ENCODE measurements around the gene SPATA33.

SPATA33 gene

DNA sequence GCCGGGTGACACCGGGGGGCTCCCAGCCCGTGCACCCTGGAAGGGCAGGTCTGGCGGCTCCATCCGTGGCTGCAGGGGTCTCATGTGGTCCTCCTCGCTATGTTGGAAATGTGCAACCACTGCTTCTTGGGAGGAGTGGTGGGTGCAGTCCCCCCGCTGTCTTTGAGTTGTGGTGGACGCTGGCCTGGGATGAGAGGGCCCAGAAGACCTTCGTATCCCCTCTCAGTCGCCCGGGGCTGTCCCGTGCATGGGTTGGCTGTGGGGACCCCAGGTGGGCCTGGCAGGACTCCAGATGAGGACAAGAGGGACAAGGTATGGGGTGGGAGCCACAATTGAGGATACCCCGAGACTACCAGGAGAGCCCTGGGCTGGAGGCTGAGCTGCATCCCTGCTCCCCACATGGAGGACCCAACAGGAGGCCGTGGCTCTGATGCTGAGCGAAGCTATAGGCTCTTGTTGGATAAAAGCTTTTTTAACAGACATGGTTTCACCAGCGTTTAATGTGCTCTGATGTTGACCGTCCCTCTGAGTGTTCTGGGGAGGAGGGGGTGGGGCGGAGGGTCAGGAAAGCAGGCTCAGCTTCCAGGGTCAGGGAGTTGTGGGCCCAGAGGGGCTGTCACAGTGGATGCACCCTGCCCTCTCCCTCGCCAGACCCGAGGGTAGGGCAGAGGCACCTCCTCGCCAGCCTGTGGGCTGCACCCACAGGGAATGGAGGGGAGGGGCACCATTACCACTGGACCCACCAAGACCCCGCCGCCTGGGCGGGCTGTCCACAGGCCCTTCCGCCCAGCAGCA is 38.4 kb downstream of the SPATA33 start:
- TF ChIP-seq, protein P1, sequence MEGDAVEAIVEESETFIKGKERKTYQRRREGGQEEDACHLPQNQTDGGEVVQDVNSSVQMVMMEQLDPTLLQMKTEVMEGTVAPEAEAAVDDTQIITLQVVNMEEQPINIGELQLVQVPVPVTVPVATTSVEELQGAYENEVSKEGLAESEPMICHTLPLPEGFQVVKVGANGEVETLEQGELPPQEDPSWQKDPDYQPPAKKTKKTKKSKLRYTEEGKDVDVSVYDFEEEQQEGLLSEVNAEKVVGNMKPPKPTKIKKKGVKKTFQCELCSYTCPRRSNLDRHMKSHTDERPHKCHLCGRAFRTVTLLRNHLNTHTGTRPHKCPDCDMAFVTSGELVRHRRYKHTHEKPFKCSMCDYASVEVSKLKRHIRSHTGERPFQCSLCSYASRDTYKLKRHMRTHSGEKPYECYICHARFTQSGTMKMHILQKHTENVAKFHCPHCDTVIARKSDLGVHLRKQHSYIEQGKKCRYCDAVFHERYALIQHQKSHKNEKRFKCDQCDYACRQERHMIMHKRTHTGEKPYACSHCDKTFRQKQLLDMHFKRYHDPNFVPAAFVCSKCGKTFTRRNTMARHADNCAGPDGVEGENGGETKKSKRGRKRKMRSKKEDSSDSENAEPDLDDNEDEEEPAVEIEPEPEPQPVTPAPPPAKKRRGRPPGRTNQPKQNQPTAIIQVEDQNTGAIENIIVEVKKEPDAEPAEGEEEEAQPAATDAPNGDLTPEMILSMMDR (IDR thresholded peaks at IDR 0.05; ENCODE audit: borderline replicate concordance, extremely low read depth, low read length, poor library complexity, severe bottlenecking), result no peak
- TF ChIP-seq EZH2 (IDR thresholded peaks at IDR 0.05; ENCODE audit: borderline replicate concordance, low read depth, low read length, severe bottlenecking), result no peak
- no peak for ATAC-seq (ENCODE audit: insufficient read depth, low read depth)
- Histone ChIP-seq H3K4me2 (ENCODE audit: insufficient read depth, low read length) (no peak overlapping the region), H3K36me3 (ENCODE audit: insufficient read depth, low read length) (peaks cover 51% of the 10 kb centered on the region), H4K20me1 (ENCODE audit: insufficient read depth, low read length) (peaks cover 23% of the 10 kb centered on the region), H3K9ac (ENCODE audit: low read depth, low read length) (no peak overlapping the region), H3K9me3 (ENCODE audit: insufficient read depth, low read length, severe bottlenecking) (no peaks in the 10 kb centered on the region), H3K4me1 (ENCODE audit: insufficient read depth, low read length) (peaks cover 12% of the 10 kb centered on the region), H3K79me2 (ENCODE audit: insufficient read depth, low read length) (peaks cover 6% of the 10 kb centered on the region), H3K4me3 (ENCODE audit: low read depth in 1 of 2, low read length in 2 of 2) (no peak overlapping the region), H3K27me3 (ENCODE audit: insufficient read depth, low read length, poor library complexity) (no peaks in the 10 kb centered on the region), H2AFZ (ENCODE audit: low read depth, low read length) (no peak overlapping the region), H3K27ac (ENCODE audit: low read length) (no peak overlapping the region)
- DNase-seq, result no peak

DNA sequence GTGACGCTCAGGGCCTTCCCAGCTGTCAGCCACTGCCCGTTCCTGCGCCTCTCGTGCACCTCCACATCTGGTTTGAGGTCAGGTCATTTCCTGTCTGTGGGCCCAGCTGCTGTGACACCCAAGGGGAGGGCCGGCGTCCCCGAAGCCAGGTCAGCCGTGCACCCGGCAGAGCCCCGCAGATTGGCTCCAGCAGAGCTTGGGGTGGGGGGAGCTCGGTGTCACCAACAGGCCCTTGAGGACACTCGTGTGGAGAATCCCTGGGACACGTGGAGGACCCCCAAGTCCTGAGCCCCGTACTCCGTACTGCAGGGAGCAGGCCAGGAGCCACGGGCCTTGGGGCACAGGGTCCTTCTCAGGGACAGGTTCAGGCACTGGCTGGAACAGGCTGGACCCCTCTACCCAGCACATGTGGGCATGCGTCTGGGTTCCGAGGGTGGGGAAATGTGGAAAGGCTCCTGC is 39.1 kb downstream of the SPATA33 start:
- Histone ChIP-seq H3K36me3 (ENCODE audit: insufficient read depth, low read length) (peaks cover 45% of the 10 kb centered on the region), H3K9ac (ENCODE audit: low read depth, low read length) (no peak overlapping the region), H3K79me2 (ENCODE audit: insufficient read depth, low read length) (peaks cover 8% of the 10 kb centered on the region), H2AFZ (ENCODE audit: low read depth, low read length) (no peak overlapping the region), H3K4me3 (ENCODE audit: low read depth in 1 of 2, low read length in 2 of 2) (no peak overlapping the region), H3K4me1 (ENCODE audit: insufficient read depth, low read length) (peaks cover 14% of the 10 kb centered on the region), H3K9me3 (ENCODE audit: insufficient read depth, low read length, severe bottlenecking) (no peaks in the 10 kb centered on the region), H3K27me3 (ENCODE audit: insufficient read depth, low read length, poor library complexity) (no peaks in the 10 kb centered on the region), H3K27ac (ENCODE audit: low read length) (no peak overlapping the region), H3K4me2 (ENCODE audit: insufficient read depth, low read length) (no peak overlapping the region), H4K20me1 (ENCODE audit: insufficient read depth, low read length) (peaks cover 23% of the 10 kb centered on the region)
- no peak for TF ChIP-seq EZH2 (IDR thresholded peaks at IDR 0.05; ENCODE audit: borderline replicate concordance, low read depth, low read length, severe bottlenecking)
- TF ChIP-seq, protein P1 (IDR thresholded peaks at IDR 0.05; ENCODE audit: borderline replicate concordance, extremely low read depth, low read length, poor library complexity, severe bottlenecking), result no peak
- ATAC-seq (ENCODE audit: insufficient read depth, low read depth) (no peak), DNase-seq (no peak)

DNA sequence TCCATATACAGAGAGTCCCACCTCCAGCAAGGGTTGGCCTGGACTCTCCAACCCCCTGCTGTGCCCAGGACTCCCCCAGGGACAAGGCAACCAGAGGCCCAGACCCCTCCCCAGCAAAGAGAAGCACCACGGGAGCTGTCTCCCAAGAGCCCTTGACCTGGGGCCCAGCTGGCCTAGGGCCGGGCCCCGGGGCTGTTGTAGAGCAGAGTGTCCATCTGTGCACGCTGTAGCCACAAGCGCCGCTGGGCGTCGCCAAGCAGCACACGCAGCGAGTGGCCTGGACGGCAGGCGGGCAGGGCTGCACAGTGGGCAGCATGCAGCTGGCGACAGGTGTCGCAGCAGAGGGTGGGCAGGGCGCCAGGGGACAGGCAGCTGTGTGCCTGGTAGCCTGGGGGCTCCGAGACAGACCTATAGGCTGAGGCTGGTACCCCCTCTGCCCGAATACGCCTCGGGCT is 39.6 kb downstream of the SPATA33 start:
- H3K36me3 ChIP-seq (ENCODE audit: insufficient read depth, low read length), result peaks cover 41% of the 10 kb centered on the region

More for the DNA sequence above, 39.6 kb downstream of the SPATA33 start:
- Histone ChIP-seq H3K4me1 (ENCODE audit: insufficient read depth, low read length) (peaks cover 19% of the 10 kb centered on the region), H3K27me3 (ENCODE audit: insufficient read depth, low read length, poor library complexity) (no peaks in the 10 kb centered on the region), H4K20me1 (ENCODE audit: insufficient read depth, low read length) (peaks cover 23% of the 10 kb centered on the region), H3K79me2 (ENCODE audit: insufficient read depth, low read length) (peaks cover 8% of the 10 kb centered on the region), H3K27ac (ENCODE audit: low read length) (no peak overlapping the region), H3K9ac (ENCODE audit: low read depth, low read length) (no peak overlapping the region), H3K9me3 (ENCODE audit: insufficient read depth, low read length, severe bottlenecking) (no peaks in the 10 kb centered on the region), H2AFZ (ENCODE audit: low read depth, low read length) (no peak overlapping the region), H3K4me3 (ENCODE audit: low read depth in 1 of 2, low read length in 2 of 2) (no peak overlapping the region), H3K4me2 (ENCODE audit: insufficient read depth, low read length) (no peak overlapping the region)
- TF ChIP-seq, protein P1 (IDR thresholded peaks at IDR 0.05; ENCODE audit: borderline replicate concordance, extremely low read depth, low read length, poor library complexity, severe bottlenecking), result no peak
- TF ChIP-seq EZH2 (IDR thresholded peaks at IDR 0.05; ENCODE audit: borderline replicate concordance, low read depth, low read length, severe bottlenecking), result no peak
- ATAC-seq (ENCODE audit: insufficient read depth, low read depth), result no peak
- DNase-seq, result no peak

Measured in DND-41 (cell line).